Measurements from ENCODE around the gene SIN3A. TPM values are rescaled to one million over a fixed set of nuclear protein-coding genes. Genes with fewer than 3 reads are reported as not detected.
"Not testable (repeated sequence)": the region's sequence is repeated elsewhere in the genome, so short reads cannot be mapped to it uniquely, and the experiment has no call there.

The SIN3A gene
- total RNA-seq, 1 donor from 2014 or later, result 22.0 TPM

DNA sequence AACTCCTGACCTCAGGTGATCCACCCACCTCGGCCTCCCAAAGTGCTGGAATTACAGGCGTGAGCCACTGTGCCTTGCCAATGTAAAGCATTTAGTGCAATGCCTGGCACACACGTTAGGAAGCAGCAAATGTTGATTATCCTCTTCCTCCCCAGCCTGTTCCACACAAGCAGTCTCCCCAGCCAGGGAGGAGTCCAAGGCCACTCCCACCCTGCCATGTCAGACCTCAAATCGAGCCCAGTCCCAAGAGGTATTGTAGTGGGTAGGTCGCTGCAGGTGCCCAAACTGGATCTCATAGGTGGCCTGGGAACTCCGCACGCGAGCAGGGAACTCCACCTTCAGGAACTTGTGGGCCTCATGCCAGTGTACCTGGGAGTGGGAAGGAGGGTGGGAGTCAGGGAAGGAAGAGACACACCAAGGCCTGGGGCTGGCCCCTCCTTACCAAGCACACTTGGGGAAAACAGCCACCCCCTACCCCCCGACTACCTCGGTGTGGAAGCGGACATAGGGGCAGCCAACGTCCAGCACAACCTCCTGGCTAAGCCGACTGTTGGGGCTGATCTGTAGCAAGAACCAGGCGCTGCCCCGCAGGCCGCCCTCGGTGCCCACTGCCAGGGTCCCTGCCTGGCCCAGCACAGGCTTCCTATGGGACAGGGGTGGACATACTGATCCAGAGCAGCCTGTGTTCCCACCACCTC is 93.4 kb downstream of the SIN3A start:
- DNase-seq (ENCODE audit: low read depth in 2 of 2), result no peak

GRCh38 chr15:75356517-75356916 is 95.0 kb downstream of the SIN3A start:
- DNase-seq (ENCODE audit: low read depth in 2 of 2), result no peak

- no peak for DNase-seq (ENCODE audit: low read depth in 2 of 2)
Observed at GRCh38 chr15:75356006-75356405, 95.5 kb downstream of the SIN3A start.

DNA sequence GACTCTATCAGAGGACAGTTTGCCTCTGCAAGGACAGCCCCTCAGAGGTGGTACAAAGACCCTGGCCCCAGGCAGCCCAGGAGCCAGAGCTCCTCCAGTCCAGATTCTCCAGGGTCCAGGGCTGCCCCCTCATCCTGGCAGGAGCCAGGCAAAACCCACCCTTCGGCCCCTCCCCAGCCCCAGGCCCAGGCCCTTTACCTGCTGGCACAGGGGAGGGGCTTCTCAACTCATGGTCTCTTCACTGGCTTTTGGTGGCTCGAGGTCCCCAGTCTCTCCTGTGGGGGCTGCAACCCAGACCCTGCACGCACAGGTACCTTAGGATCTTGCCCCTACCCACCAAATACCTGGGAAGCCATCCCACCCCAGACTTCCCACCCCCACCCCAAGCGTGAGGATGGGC is 96.1 kb downstream of the SIN3A start:
- DNase-seq (ENCODE audit: low read depth in 2 of 2), result no peak

GRCh38 chr15:75354454-75354853 is 97.0 kb downstream of the SIN3A start:
- no peak for DNase-seq (ENCODE audit: low read depth in 2 of 2)

DNA sequence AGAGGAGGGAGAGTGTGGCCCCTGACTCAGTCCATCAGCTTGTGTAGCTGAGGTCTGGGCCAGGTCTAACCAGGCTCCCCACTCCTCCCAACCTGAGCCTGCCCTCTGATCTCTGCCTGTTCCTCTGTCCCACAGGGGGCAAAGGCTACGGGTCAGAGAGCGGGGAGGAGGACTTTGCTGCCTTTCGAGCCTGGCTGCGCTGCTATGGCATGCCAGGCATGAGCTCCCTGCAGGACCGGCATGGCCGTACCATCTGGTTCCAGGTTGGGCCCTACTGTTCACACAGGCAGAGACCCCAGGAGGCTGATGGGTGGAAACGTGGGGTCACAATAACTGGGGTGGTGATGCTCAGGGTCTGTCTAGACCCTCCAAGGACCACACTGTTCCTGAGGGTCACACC is 97.9 kb downstream of the SIN3A start:
- no peak for DNase-seq (ENCODE audit: low read depth in 2 of 2)

- DNase-seq (ENCODE audit: low read depth in 2 of 2), result no peak
Observed at GRCh38 chr15:75352186-75353080, 99.1 kb downstream of the SIN3A start.

DNA sequence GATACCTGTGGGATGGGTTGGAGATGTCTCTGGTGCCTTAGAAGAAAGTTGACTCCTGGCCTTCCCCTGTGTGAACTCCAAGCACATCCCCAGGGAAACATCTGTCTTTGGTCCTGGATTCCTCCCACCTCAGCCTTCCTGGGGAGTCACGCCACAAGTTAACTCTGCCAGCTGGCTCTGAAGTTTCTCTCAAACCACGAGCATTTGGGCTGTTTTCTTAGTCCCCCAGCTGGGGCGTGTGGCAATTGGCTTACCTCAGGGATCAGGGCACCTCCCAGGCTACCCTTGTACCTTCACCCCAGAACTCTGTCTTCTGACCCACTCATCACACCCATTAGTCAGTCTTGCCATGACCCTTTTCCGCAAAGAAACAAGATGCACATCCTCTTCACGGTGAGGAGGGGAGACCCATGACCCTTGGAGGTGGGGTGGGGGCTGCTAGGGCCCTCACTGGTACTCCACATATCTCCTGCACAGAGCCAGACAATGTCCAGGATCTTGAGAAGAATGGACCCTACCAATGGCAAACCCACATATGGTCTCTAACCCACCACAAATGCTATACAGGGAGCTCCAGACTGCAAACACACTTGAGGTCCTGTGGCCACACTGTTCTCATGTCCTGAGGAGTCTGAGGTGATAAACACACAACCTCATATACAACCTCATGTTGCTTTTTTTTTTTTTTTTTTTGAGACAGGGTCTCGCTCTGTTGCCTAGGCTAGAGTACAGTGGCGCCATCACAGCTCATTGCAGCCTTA is 100.7 kb downstream of the SIN3A start:
- DNase-seq (ENCODE audit: low read depth in 2 of 2), result no peak

DNA sequence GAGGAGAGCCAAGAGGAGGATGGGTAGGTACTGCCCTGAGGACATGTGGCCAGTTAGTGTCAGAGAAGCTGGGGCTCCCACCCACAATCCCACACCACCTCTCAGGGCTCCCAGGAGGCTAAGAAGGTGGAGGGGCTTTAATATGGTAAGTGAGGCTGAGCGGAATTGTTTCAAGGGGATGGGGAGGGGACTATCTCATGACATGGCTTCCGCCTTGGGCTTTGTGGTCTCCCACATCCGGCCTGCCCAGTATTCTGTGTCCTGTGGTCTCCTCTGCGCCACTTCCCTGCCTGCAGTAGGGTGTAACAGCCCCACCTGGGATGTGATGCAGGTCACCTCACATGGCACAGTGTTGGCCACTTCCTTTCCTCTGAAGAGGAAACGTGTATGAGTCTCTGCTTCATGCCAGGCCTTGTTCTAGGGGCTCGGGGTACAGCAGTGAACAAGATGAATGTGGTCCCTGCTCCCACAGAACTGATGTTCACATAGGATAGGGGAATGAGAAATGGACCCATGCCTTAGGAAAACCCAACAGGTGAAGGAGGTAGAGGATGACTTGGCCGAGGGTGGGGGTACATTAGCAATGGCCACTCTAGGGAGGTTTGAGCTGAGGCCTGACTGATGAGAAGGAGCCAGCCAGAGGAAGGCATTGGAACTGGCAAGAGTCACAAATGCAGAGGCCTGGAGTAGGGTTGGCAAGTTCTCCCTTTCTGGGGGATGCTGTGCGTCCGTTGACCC is 101.5 kb downstream of the SIN3A start:
- DNase-seq (ENCODE audit: low read depth in 2 of 2), result no peak

- not testable (repeated sequence) for DNase-seq (ENCODE audit: low read depth in 2 of 2)
Observed at GRCh38 chr15:75349351-75349669, 102.2 kb downstream of the SIN3A start.

DNA sequence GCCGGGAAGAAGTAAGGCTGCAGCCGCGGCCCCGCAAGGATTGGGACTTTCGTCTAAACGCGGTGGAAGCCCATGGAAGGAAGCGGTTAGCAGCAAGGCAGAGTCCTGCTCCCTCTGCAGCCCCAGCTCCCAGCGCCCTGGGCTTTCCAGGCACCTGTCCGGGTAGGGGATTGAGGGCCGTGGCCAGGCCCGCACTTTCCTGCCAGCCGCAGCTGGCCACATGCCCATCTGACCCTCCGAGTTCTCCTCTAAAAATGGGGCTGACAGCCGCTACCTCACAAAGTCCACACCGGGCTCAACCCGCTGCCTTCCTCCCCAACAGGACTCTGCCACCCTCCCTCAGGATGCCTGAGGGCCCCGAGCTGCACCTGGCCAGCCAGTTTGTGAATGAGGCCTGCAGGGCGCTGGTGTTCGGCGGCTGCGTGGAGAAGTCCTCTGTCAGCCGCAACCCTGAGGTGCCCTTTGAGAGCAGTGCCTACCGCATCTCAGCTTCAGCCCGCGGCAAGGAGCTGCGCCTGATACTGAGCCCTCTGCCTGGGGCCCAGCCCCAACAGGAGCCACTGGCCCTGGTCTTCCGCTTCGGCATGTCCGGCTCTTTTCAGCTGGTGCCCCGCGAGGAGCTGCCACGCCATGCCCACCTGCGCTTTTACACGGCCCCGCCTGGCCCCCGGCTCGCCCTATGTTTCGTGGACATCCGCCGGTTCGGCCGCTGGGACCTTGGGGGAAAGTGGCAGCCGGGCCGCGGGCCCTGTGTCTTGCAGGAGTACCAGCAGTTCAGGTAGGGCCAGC is 102.7 kb downstream of the SIN3A start:
- DNase-seq (ENCODE audit: low read depth in 2 of 2), result peak in 1 of 2 donors; percentile 14

DNA sequence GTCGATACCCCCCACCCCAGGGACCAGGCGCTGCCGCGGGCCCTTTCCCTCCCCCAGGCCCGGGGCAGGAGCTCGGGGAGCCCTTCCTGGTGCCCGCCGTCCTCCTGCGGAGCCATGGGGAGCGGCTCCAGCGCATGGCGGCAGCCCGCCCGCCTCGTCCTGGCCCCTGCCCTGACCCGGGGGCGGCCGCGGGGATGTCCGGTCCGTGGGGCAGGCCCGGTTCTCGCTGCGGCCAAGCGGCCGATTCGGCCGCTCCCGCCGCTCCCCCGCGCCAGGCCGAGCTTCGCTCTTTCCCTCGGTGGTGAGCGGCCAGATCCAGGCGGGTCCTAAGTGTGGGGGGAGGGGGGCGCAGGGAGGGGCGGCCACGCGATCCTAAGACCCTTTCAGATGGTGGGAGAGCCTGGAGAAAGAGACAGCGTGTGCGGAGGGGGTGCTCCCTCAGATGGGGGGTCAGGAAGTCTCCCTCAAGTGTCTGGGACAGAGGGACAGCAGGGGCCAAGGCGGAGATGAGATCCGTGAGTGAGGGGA is 103.4 kb downstream of the SIN3A start:
- DNase-seq (ENCODE audit: low read depth in 2 of 2), result peak in 1 of 2 donors; percentile 14

- peak; percentile 22 to 59 for DNase-seq (ENCODE audit: low read depth in 2 of 2)
Observed at GRCh38 chr15:75347222-75348033, 104.1 kb downstream of the SIN3A start.

GRCh38 chr15:75346796-75347221 is 104.7 kb downstream of the SIN3A start, which contains the start of gene NEIL1:
NEIL1 (plus strand) TSS chr15:75347039; CDS start chr15:75348906, 1,867 bp downstream.
- peak in 1 of 2 donors; percentile 50 for DNase-seq (ENCODE audit: low read depth in 2 of 2)

DNA sequence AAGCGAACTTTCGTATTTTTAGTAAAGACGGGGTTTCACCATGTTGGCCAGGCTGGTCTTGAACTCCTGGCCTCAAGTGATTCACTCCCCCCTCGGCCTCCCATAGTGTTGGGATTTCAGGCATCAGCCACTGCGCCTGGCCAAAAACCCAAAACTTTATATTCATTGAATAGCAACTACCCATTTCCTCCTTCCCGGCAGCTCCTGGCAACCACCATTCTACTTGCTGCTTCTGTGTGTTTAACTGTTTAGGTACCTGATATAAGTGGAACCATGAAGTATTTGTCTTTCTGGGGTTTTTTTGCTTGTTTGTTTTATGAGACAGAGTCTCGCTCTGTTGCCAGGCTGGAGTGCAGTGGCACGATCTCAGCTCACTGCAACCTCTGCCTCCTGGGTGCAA is 107.5 kb downstream of the SIN3A start:
- peak in 1 of 2 donors; percentile 21 for DNase-seq (ENCODE audit: low read depth in 2 of 2)

- DNase-seq (ENCODE audit: low read depth in 2 of 2), result no peak
Observed at GRCh38 chr15:75342221-75342620, 109.3 kb downstream of the SIN3A start.

DNA sequence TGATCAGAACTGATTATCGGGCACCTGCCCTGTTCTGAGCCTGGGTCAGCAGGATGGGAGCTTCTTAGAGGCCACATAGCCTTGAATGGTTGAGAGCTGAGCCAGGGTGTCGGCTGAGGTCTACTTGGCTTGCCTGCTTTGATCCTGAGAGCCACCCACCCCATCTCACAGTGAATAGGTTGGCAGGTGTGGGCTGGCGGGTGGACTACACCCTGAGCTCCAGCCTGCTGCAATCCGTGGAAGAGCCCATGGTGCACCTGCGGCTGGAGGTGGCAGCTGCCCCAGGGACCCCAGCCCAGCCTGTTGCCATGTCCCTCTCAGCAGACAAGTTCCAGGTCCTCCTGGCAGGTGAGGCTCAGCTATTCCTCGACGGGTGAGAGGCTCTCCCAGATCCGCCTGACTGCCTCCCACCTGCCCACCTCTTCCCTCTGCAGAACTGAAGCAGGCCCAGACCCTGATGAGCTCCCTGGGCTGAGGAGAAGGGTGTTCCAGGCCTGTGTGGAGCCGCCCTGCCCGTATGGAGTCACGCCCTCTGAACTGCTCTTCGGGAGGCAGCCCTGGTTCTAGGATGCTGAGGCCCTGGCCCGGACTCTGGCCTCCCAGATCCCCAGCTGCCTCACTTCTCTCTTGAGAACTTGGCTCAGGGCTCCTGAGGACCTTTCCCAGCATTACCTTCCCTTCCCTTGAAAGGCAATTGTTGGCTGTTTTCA is 111.8 kb downstream of the SIN3A start:
- no peak for DNase-seq (ENCODE audit: low read depth in 2 of 2)

DNA sequence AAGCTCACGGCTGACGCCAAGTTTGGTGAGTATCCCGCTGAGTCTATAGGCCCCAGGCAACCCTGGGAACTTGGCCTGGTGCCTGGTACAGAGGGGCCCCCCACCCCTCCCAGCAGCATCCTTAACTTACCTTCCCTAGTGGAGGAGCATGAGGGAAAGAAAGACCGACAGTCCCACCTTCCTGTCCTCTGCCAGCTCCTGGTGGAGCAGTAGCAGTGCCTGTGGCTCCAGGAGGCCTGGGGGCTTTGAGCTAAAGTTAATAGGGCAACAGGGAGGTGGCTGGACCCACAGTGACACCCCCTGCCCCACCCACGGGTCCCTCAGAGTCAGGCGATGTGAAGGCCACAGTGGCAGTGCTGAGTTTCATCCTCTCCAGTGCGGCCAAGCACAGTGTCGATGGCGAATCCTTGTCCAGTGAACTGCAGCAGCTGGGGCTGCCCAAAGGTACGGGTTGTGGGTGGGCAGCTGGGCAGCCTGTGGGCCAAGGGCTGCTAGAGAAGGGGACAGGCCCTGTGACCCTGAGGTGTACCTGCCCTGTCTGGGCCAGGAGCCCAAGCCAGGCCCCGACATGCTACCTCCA is 112.7 kb downstream of the SIN3A start:
- DNase-seq (ENCODE audit: low read depth in 2 of 2), result no peak
